B cell (primary cell): Measurements from ENCODE around the gene UMAD1. TPM values are rescaled to one million over a fixed set of nuclear protein-coding genes. Genes with fewer than 3 reads are reported as not detected.

Experiments
- ATAC-seq: fragments of 200-7000 bp; cut with Tn5 transposase; one replicate; pipeline ENCODE4 v1.10.0; 2021; ENCODE audit warnings: low read depth, mild to moderate bottlenecking, moderate number of reproducible peaks, moderate library complexity
- CTCF ChIA-PET: fragments of 350-600 bp; sonication (Branson Sonifier 250); formaldehyde crosslinking; loops from one replicate; lab custom pipeline; 2021; ENCODE audit warnings: antibody characterized with exemption, inconsistent platforms; lab: Charles Lee
- POLR2A ChIA-PET: fragments of 350-600 bp; sonication (Branson Sonifier 250); formaldehyde crosslinking; loops from one replicate; lab custom pipeline; 2021; ENCODE audit warnings: antibody characterized with exemption; lab: Charles Lee
- DNase-seq: peaks from one replicate; pipeline ENCODE4 v3.0.0; 2013
- H2AFZ ChIP-seq: 2 replicates; pipeline ENCODE4 v1.6.1; 2012; ENCODE audit warnings: mild to moderate bottlenecking, low read depth, low read length; ENCODE audit not compliant: insufficient read depth, poor library complexity, severe bottlenecking
- H3K27ac ChIP-seq, 2 donors: 1 replicate in 1 of 2; 2 replicates in 1 of 2; pipeline ENCODE4 v1.5.1; 2012 to 2013; ENCODE audit warnings: low read length in 2 of 2, mild to moderate bottlenecking in 2 of 2, moderate library complexity in 1 of 2
- H3K27me3 ChIP-seq, 4 experiments: fragments of 200-600 bp in 1 of 4; sonication (generic) in 1 of 4; replicated peaks in 1 of 4; 1 replicate in 2 of 4; 2 replicates in 2 of 4; pipeline versions ENCODE4 v1.6.1 to v1.7.0; 2013 to 2016; ENCODE audit warnings: low read length in 3 of 4, mild to moderate bottlenecking in 2 of 4, mixed read lengths in 1 of 4, moderate library complexity in 1 of 4; ENCODE audit not compliant: insufficient read depth in 4 of 4, control insufficient read depth in 3 of 4; ENCODE audit errors: control extremely low read depth in 1 of 4
- H3K36me3 ChIP-seq, 2 experiments: replicated peaks in 1 of 2; 1 replicate in 1 of 2; 2 replicates in 1 of 2; pipeline versions ENCODE4 v1.6.1 to v1.7.1; 2013; ENCODE audit warnings: low read length in 1 of 2; ENCODE audit not compliant: insufficient read depth in 2 of 2, control insufficient read depth in 1 of 2; ENCODE audit errors: control extremely low read depth in 1 of 2, extremely low read depth in 1 of 2
- H3K4me1 ChIP-seq, 2 donors: fragments of 200-600 bp in 1 of 2; sonication (generic) in 1 of 2; 1 replicate in 1 of 2; 2 replicates in 1 of 2; pipeline versions ENCODE4 v1.5.1 to v1.6.1; 2013 to 2017; ENCODE audit warnings: low read length in 2 of 2; ENCODE audit not compliant: control insufficient read depth in 2 of 2, insufficient read depth in 2 of 2
- H3K4me2 ChIP-seq: replicated peaks from 2 replicates; pipeline ENCODE3; 2012; ENCODE audit warnings: mild to moderate bottlenecking, low read depth, low read length; ENCODE audit not compliant: poor library complexity, severe bottlenecking
- H3K4me3 ChIP-seq, 5 experiments: fragments of 200-600 bp in 1 of 5; sonication (generic) in 1 of 5; 1 replicate in 3 of 5; 2 replicates in 2 of 5; pipeline versions ENCODE4 v1.5.1 to v1.7.0; 2011 to 2016; ENCODE audit warnings: low read length in 4 of 5, mild to moderate bottlenecking in 4 of 5, low read depth in 2 of 5, control low read depth in 1 of 5, moderate library complexity in 1 of 5; ENCODE audit not compliant: insufficient read depth in 1 of 5; ENCODE audit errors: control extremely low read depth in 1 of 5, extremely low read depth in 1 of 5
- H3K79me2 ChIP-seq: fragments of 200-600 bp; sonication (generic); one replicate; pipeline ENCODE4 v1.6.0; 2016; ENCODE audit warnings: low read length; ENCODE audit not compliant: control insufficient read depth, insufficient read depth
- H3K9ac ChIP-seq: fragments of 200-600 bp; sonication (generic); 2 replicates; pipeline ENCODE4 v1.6.1; 2017; ENCODE audit warnings: mild to moderate bottlenecking, low read length, moderate library complexity
- H3K9me3 ChIP-seq, 3 donors: one replicate each; pipeline versions ENCODE4 v1.6.1 to v1.7.1; 2013; ENCODE audit warnings: low read length in 2 of 3; ENCODE audit not compliant: control insufficient read depth in 2 of 3, insufficient read depth in 1 of 3; ENCODE audit errors: control extremely low read depth in 1 of 3
- H4K20me1 ChIP-seq: 2 replicates; pipeline ENCODE4 v1.6.0; 2012; ENCODE audit warnings: mild to moderate bottlenecking, low read length; ENCODE audit not compliant: insufficient read depth, control insufficient read depth, poor library complexity, severe bottlenecking
- H3K27ac Mint-ChIP-seq: one replicate; pipeline ENCODE4 v1.8.0; 2021; ENCODE audit warnings: mixed read lengths
- H3K27me3 Mint-ChIP-seq: one replicate; pipeline ENCODE4 v1.8.0; 2021; ENCODE audit warnings: mixed read lengths
- H3K4me1 Mint-ChIP-seq: one replicate; pipeline ENCODE4 v1.8.0; 2021; ENCODE audit warnings: mixed read lengths
- H3K4me3 Mint-ChIP-seq: one replicate; pipeline ENCODE4 v1.8.0; 2021; ENCODE audit warnings: mixed read lengths
- H3K9me3 Mint-ChIP-seq: one replicate; pipeline ENCODE4 v1.8.0; 2022; ENCODE audit warnings: mixed read lengths; ENCODE audit not compliant: insufficient read depth
- CTCF ChIP-seq: fragments of 200-600 bp; IDR thresholded peaks from one replicate; pipeline ENCODE4 v1.8.0; 2022; ENCODE audit warnings: antibody characterized with exemption, mild to moderate bottlenecking
- EZH2 ChIP-seq: IDR thresholded peaks from 2 replicates; pipeline ENCODE4 v1.6.1; 2012; ENCODE audit warnings: borderline replicate concordance, low read depth, mild to moderate bottlenecking, moderate library complexity, low read length; ENCODE audit not compliant: insufficient read depth, poor library complexity, severe bottlenecking
- WGBS: methylation state at CpG from one replicate; pipeline ENCODE4 v1.1.5; 2013; ENCODE audit warnings: missing lambda C conversion rate; ENCODE audit not compliant: insufficient coverage; 5-methylcytosine and 5-hydroxymethylcytosine counted together
- intact Hi-C: fragments of 100-400 bp; cut with micrococcal nuclease; formaldehyde crosslinking; loops from one replicate; pipeline ENCODE4 v1.10.0; 2022
- polyA plus RNA-seq: library from polyadenylated mRNA; depleted of rRNA; stranded (reverse); fragments of >200 nt; gene quantifications from 2 replicates; pipeline ENCODE4 v1.2.3, GENCODE V29; 2012
- total RNA-seq, 2 donors: library from RNA; stranded (reverse); fragments of 120-200 nt in 1 of 2; gene quantifications; 1 replicate in 1 of 2; 2 replicates in 1 of 2; pipeline versions ENCODE4 v1.2.3 to v1.2.4, GENCODE V29; 2013 to 2022

Gene UMAD1
- total and polyA plus RNA-seq, 2 donors (not counting 1 experiment from before 2014, with no cell fraction given) = 11.6 to 25.9 TPM

- Histone ChIP-seq H4K20me1 (no peaks in the 10 kb centered on the region), H3K4me2 (no peak overlapping the region)
- H3K4me1 Mint-ChIP-seq = peaks cover 11% of the 10 kb centered on the region
These were observed 158.6 kb downstream of the UMAD1 start for GRCh38 chr7:7799138-7799537.

GRCh38 chr7:7802531-7802930, 162.0 kb downstream of the UMAD1 start:
- no peak for ATAC-seq

More at GRCh38 chr7:7799138-7799537, 158.6 kb downstream of the UMAD1 start:
- POLR2A ChIA-PET = no interaction called here
- Histone ChIP-seq H3K36me3 (peaks cover 0 to 4% of the 10 kb centered on the region in 2 experiments), H3K4me3 (no peak overlapping the region), H3K9ac (no peak overlapping the region), H3K79me2 (peaks cover 4% of the 10 kb centered on the region), H3K4me1 (peaks cover 4 to 6% of the 10 kb centered on the region in 2 donors), H3K27ac (no peak overlapping the region), H2AFZ (no peak overlapping the region), H3K27me3 (no peaks in the 10 kb centered on the region), H3K9me3 (no peaks in the 10 kb centered on the region)
- WGBS = 100% methylated on average over 4 of the region's 4 CpGs
- H3K27ac Mint-ChIP-seq = no peak overlapping the region
- no peaks in the 10 kb centered on the region for H3K9me3 Mint-ChIP-seq
- H3K4me3 Mint-ChIP-seq = no peak overlapping the region
- CTCF ChIA-PET = no interaction called here
- intact Hi-C loops = no loop called here
- TF ChIP-seq CTCF = no peak
- TF ChIP-seq EZH2 = no peak
- H3K27me3 Mint-ChIP-seq = no peaks in the 10 kb centered on the region
- ATAC-seq = no peak
- DNase-seq = no peak

More at GRCh38 chr7:7802531-7802930, 162.0 kb downstream of the UMAD1 start:
- Histone ChIP-seq H3K9me3 (no peaks in the 10 kb centered on the region), H3K79me2 (no peaks in the 10 kb centered on the region), H3K4me1 (peaks cover 23 to 24% of the 10 kb centered on the region in 2 donors), H3K36me3 (no peaks in the 10 kb centered on the region), H3K4me2 (no peak overlapping the region), H3K4me3 (no peak overlapping the region), H3K27me3 (no peaks in the 10 kb centered on the region), H3K27ac (no peak overlapping the region), H3K9ac (no peak overlapping the region), H2AFZ (no peak overlapping the region), H4K20me1 (no peaks in the 10 kb centered on the region)
- H3K4me3 Mint-ChIP-seq = no peak overlapping the region
- intact Hi-C loops = no loop called here
- DNase-seq = no peak
- ChIA-PET POLR2A (no interaction called here), CTCF (no interaction called here)
- no peak for TF ChIP-seq EZH2
- TF ChIP-seq CTCF = no peak
- no peak overlapping the region for H3K27ac Mint-ChIP-seq
- no peaks in the 10 kb centered on the region for H3K9me3 Mint-ChIP-seq
- H3K27me3 Mint-ChIP-seq = no peaks in the 10 kb centered on the region
- peaks cover 11% of the 10 kb centered on the region for H3K4me1 Mint-ChIP-seq
- whole genome bisulfite sequencing = no CpG with 5 or more reads among the region's 2 CpGs
